ENCODE measurements around the gene CHI3L2.

DNA sequence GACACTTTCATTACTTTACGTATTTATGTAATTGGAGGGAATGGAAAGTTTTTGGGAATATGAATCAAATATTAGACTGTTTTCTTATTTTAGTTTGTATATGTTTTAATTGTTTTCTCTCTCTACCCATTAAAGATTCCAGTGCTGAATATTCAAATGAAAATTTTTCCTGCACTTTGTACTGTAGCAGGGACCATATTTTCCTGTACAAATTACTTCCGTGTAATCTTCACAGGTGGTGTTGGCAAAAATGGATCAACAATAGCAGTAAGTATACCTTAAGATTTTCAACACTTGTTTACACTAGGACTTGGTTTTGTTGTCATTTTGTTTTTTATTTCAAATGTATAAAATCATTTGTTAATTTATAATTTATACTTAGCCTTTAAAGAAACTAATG, 45.5 kb upstream of the CHI3L2 start:
- TF ChIP-seq POLR2AphosphoS5 (IDR thresholded peaks at IDR 0.05) (no peak), POLR2A (IDR thresholded peaks at IDR 0.05) (no peak)
- TF ChIP-seq, protein P1, sequence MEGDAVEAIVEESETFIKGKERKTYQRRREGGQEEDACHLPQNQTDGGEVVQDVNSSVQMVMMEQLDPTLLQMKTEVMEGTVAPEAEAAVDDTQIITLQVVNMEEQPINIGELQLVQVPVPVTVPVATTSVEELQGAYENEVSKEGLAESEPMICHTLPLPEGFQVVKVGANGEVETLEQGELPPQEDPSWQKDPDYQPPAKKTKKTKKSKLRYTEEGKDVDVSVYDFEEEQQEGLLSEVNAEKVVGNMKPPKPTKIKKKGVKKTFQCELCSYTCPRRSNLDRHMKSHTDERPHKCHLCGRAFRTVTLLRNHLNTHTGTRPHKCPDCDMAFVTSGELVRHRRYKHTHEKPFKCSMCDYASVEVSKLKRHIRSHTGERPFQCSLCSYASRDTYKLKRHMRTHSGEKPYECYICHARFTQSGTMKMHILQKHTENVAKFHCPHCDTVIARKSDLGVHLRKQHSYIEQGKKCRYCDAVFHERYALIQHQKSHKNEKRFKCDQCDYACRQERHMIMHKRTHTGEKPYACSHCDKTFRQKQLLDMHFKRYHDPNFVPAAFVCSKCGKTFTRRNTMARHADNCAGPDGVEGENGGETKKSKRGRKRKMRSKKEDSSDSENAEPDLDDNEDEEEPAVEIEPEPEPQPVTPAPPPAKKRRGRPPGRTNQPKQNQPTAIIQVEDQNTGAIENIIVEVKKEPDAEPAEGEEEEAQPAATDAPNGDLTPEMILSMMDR (IDR thresholded peaks at IDR 0.05 in 8 of 11, conservative IDR thresholded peaks at IDR 0.05 in 3 of 11), result no peak

Data from spleen (tissue), 7 donors.